GM23338 (cell line): ENCODE results near the gene RPL28. TPM values are rescaled to one million over a fixed set of nuclear protein-coding genes. Genes with fewer than 3 reads are reported as not detected.

Experiments
- ATAC-seq: fragments of 200-7000 bp; cut with Tn5 transposase; 3 replicates; pipeline ENCODE4 v1.9.1; 2020
- DNase-seq: peaks from one replicate; pipeline ENCODE4 v3.0.0-alpha.2; 2015; ENCODE audit warnings: low spot score
- H2AFZ ChIP-seq: fragments of 200-600 bp; sonication (generic); 2 replicates; pipeline ENCODE4 v1.8.0; 2016; ENCODE audit warnings: antibody characterized with exemption, mild to moderate bottlenecking, moderate library complexity
- H3F3A ChIP-seq: fragments of 200-600 bp; sonication (generic); replicated peaks from 2 replicates; pipeline ENCODE4 v1.8.0; 2017; ENCODE audit warnings: antibody characterized with exemption, mixed run types, low read depth
- H3K27ac ChIP-seq: fragments of 200-600 bp; sonication (generic); 2 replicates; pipeline ENCODE4 v1.6.1; 2016; ENCODE audit warnings: low read depth
- H3K27me3 ChIP-seq: fragments of 200-600 bp; sonication (generic); 2 replicates; pipeline ENCODE4 v1.8.0; 2016; ENCODE audit warnings: mild to moderate bottlenecking, mixed run types, moderate library complexity; ENCODE audit not compliant: insufficient read depth
- H3K36me3 ChIP-seq: fragments of 200-600 bp; sonication (generic); 2 replicates; pipeline ENCODE4 v1.8.0; 2016; ENCODE audit warnings: mild to moderate bottlenecking; ENCODE audit not compliant: insufficient read depth
- H3K4me1 ChIP-seq: fragments of 200-600 bp; sonication (generic); 2 replicates; pipeline ENCODE4 v1.8.0; 2016; ENCODE audit warnings: mild to moderate bottlenecking, moderate library complexity; ENCODE audit not compliant: insufficient read depth
- H3K4me2 ChIP-seq: fragments of 200-600 bp; sonication (generic); 2 replicates; pipeline ENCODE4 v1.7.1; 2017; ENCODE audit warnings: mixed run types
- H3K4me3 ChIP-seq: fragments of 200-600 bp; sonication (generic); 2 replicates; pipeline ENCODE4 v1.6.1; 2016; ENCODE audit warnings: mixed run types
- H3K79me2 ChIP-seq: fragments of 200-600 bp; sonication (generic); replicated peaks from 2 replicates; pipeline ENCODE4 v1.8.0; 2017; ENCODE audit warnings: mild to moderate bottlenecking; ENCODE audit not compliant: insufficient read depth
- H3K9me2 ChIP-seq: fragments of 200-600 bp; sonication (generic); 2 replicates; pipeline ENCODE4 v1.8.0; 2017; ENCODE audit not compliant: insufficient read depth
- H4K20me1 ChIP-seq: fragments of 200-600 bp; sonication (generic); replicated peaks from 2 replicates; pipeline ENCODE4 v1.8.0; 2017; ENCODE audit warnings: mild to moderate bottlenecking; ENCODE audit not compliant: insufficient read depth
- H3K27ac Mint-ChIP-seq: 2 replicates; pipeline ENCODE4 v1.8.0; 2020; ENCODE audit warnings: inconsistent platforms, mild to moderate bottlenecking, moderate library complexity, mixed read lengths
- H3K27me3 Mint-ChIP-seq: 3 replicates; pipeline ENCODE4 v1.8.0; 2022; ENCODE audit warnings: low read depth, mild to moderate bottlenecking, moderate library complexity, mixed read lengths, inconsistent platforms; ENCODE audit not compliant: insufficient read depth, poor library complexity
- H3K36me3 Mint-ChIP-seq: 3 replicates; pipeline ENCODE4 v1.8.0; 2021; ENCODE audit warnings: low read depth, mild to moderate bottlenecking, inconsistent platforms, moderate library complexity, mixed read lengths
- H3K4me1 Mint-ChIP-seq: 3 replicates; pipeline ENCODE4 v1.8.0; 2020; ENCODE audit warnings: mild to moderate bottlenecking, inconsistent platforms, mixed read lengths
- H3K4me3 Mint-ChIP-seq: 3 replicates; pipeline ENCODE4 v1.8.0; 2021; ENCODE audit warnings: moderate library complexity, mild to moderate bottlenecking, inconsistent platforms, mixed read lengths
- H3K9me3 Mint-ChIP-seq: 3 replicates; pipeline ENCODE4 v1.8.0; 2020; ENCODE audit warnings: moderate library complexity, mild to moderate bottlenecking, inconsistent platforms, mixed read lengths
- EZH2 ChIP-seq: fragments of 200-600 bp; sonication (generic); IDR thresholded peaks from one replicate; pipeline ENCODE4 v1.8.0; 2017; ENCODE audit warnings: antibody characterized with exemption, mild to moderate bottlenecking, low read depth; ENCODE audit not compliant: unreplicated experiment
- EZH2phosphoT487 ChIP-seq: fragments of 200-600 bp; sonication (generic); IDR thresholded peaks from one replicate; pipeline ENCODE4 v1.8.1; 2018; ENCODE audit warnings: antibody characterized with exemption; ENCODE audit not compliant: unreplicated experiment
- JUNB ChIP-seq: IDR thresholded peaks from one replicate; pipeline ENCODE4 v1.6.1; 2016; ENCODE audit warnings: antibody characterized with exemption; ENCODE audit not compliant: unreplicated experiment
- NANOG ChIP-seq: IDR thresholded peaks from 2 replicates; pipeline ENCODE4 v1.6.1; 2016; ENCODE audit warnings: antibody characterized with exemption, borderline replicate concordance
- POLR2AphosphoS5 ChIP-seq: IDR thresholded peaks from 2 replicates; pipeline ENCODE4 v1.6.1; 2016; ENCODE audit warnings: antibody characterized with exemption, low read depth
- REST ChIP-seq: IDR thresholded peaks from one replicate; pipeline ENCODE4 v1.6.1; 2018; ENCODE audit warnings: antibody characterized with exemption; ENCODE audit not compliant: unreplicated experiment
- ZNF114 ChIP-seq: fragments of 250-450 bp; sonication (Bioruptor Pico); IDR thresholded peaks from 2 replicates; pipeline ENCODE4 v1.5.0; 2020; ENCODE audit warnings: mild to moderate bottlenecking, moderate library complexity
- ZNF331 ChIP-seq: fragments of 250-450 bp; sonication (Bioruptor Pico); IDR thresholded peaks from 2 replicates; pipeline ENCODE4 v1.5.0; 2020; ENCODE audit warnings: low read depth, mild to moderate bottlenecking, moderate library complexity
- polyA plus RNA-seq: library from polyadenylated mRNA; unstranded; fragments of >200 nt; fragmentation: Nextera tagmentation; extraction: Ambion mirVana; gene quantifications from 2 replicates; pipeline ENCODE4 v1.2.1, GENCODE V29; 2016
- total RNA-seq: library from RNA; depleted of rRNA; stranded (reverse); fragments of >200 nt; shearing (Covaris generic); gene quantifications from 2 replicates; pipeline ENCODE4 v1.2.3, GENCODE V29; 2014
- TF ChIP-seq, protein P1 (sequence below): IDR thresholded peaks from 2 replicates; pipeline ENCODE4 v1.6.1; 2016; ENCODE audit warnings: antibody characterized with exemption

The RPL28 gene
- total and polyA plus RNA-seq, 2 experiments from 2014 or later = 737 to 1,528 TPM

- Histone ChIP-seq H3K27me3 (peaks cover 72% of the 10 kb centered on the region), H3K4me1 (peaks cover 53% of the 10 kb centered on the region), H2AFZ (0 out of 2 replicates have a peak overlapping the region, but pooled peaks have one; percentile 5), H3K36me3 (no peaks in the 10 kb centered on the region), H3K9me2 (no peaks in the 10 kb centered on the region), H3F3A (0 out of 2 replicates have a peak, but pooled peaks cover 16% of the 10 kb centered on the region), H3K4me2 (peak overlapping the region; percentile 77), H3K79me2 (no peaks in the 10 kb centered on the region), H3K4me3 (peak overlapping the region; percentile 47), H3K27ac (no peak overlapping the region), H4K20me1 (no peaks in the 10 kb centered on the region)
- ATAC-seq (no peak), DNase-seq (no peak)
- TF ChIP-seq REST = no peak
- TF ChIP-seq, protein P1, sequence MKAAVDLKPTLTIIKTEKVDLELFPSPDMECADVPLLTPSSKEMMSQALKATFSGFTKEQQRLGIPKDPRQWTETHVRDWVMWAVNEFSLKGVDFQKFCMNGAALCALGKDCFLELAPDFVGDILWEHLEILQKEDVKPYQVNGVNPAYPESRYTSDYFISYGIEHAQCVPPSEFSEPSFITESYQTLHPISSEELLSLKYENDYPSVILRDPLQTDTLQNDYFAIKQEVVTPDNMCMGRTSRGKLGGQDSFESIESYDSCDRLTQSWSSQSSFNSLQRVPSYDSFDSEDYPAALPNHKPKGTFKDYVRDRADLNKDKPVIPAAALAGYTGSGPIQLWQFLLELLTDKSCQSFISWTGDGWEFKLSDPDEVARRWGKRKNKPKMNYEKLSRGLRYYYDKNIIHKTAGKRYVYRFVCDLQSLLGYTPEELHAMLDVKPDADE = peak; percentile 19; the same call in 1 of the 2 replicates
- H3K9me3 Mint-ChIP-seq = no peaks in the 10 kb centered on the region; the same call in 2 of the 3 replicates
- peaks cover 56% of the 10 kb centered on the region for H3K27me3 Mint-ChIP-seq
- H3K4me3 Mint-ChIP-seq = peak overlapping the region; percentile 55
- H3K36me3 Mint-ChIP-seq = no peaks in the 10 kb centered on the region; the same call in 2 of the 3 replicates
- H3K27ac Mint-ChIP-seq = no peak overlapping the region
- peaks cover 54% of the 10 kb centered on the region for H3K4me1 Mint-ChIP-seq
Measured at GRCh38 chr19:55373993-55374757, 11.6 kb upstream of the RPL28 start.

GRCh38 chr19:55376241-55376933 lies 9.3 kb upstream of the RPL28 start, which contains the start of gene TMEM190:
Gene TMEM190, plus strand, starts transcription at chr19:55376826. Its CDS starts 28 bp downstream, at chr19:55376854.
- H3K27ac Mint-ChIP-seq = no peak within 1 kb of the TSS
- H2AFZ ChIP-seq = no peak within 1 kb of the TSS
- TF ChIP-seq EZH2 = no peak
- no peak for TF ChIP-seq POLR2AphosphoS5
- TF ChIP-seq EZH2phosphoT487 = no peak
- no peak for TF ChIP-seq ZNF331 (CRISPR knock-in tag)
- TF ChIP-seq NANOG = no peak
- TF ChIP-seq JUNB = no peak
- no peak for TF ChIP-seq ZNF114 (CRISPR knock-in tag)
- no peak for TF ChIP-seq REST
- TF ChIP-seq, protein P1 = no peak

More at GRCh38 chr19:55376241-55376933, 9.3 kb upstream of the RPL28 start, which contains the start of gene TMEM190:
- Histone ChIP-seq H4K20me1 (no peaks in the 10 kb centered on the region), H3K9me2 (no peaks in the 10 kb centered on the region), H3K27me3 (peaks cover 59% of the 10 kb centered on the region), H3K4me1 (peaks cover 59% of the 10 kb centered on the region), H3K27ac (no peak within 1 kb of the TSS), H3K4me3 (peak within 1 kb of the TSS; percentile 73), H3K36me3 (no peaks in the 10 kb centered on the region), H3K79me2 (no peaks in the 10 kb centered on the region), H3F3A (0 out of 2 replicates have a peak, but pooled peaks cover 12% of the 10 kb centered on the region), H3K4me2 (peak within 1 kb of the TSS; percentile 96)
- Mint-ChIP-seq H3K27me3 (peaks cover 46% of the 10 kb centered on the region), H3K9me3 (no peaks in the 10 kb centered on the region), H3K4me1 (peaks cover 51% of the 10 kb centered on the region), H3K36me3 (no peaks in the 10 kb centered on the region), H3K4me3 (peak within 1 kb of the TSS; percentile 62)
- DNase-seq (peak; percentile 66), ATAC-seq (peak; percentile 40)
